Raji (cell line): ENCODE measurements around the gene CAMSAP1.
A peak's percentile ranks its signal among the peaks of the same experiment; 100 is the strongest.

ENCODE experiments used
- POLR2A ChIP-seq: IDR thresholded peaks from 2 replicates; pipeline ENCODE4 v1.6.1; 2011; ENCODE audit warnings: low read depth, low read length, control low read depth; ENCODE audit not compliant: insufficient read depth

Gene CAMSAP1

DNA sequence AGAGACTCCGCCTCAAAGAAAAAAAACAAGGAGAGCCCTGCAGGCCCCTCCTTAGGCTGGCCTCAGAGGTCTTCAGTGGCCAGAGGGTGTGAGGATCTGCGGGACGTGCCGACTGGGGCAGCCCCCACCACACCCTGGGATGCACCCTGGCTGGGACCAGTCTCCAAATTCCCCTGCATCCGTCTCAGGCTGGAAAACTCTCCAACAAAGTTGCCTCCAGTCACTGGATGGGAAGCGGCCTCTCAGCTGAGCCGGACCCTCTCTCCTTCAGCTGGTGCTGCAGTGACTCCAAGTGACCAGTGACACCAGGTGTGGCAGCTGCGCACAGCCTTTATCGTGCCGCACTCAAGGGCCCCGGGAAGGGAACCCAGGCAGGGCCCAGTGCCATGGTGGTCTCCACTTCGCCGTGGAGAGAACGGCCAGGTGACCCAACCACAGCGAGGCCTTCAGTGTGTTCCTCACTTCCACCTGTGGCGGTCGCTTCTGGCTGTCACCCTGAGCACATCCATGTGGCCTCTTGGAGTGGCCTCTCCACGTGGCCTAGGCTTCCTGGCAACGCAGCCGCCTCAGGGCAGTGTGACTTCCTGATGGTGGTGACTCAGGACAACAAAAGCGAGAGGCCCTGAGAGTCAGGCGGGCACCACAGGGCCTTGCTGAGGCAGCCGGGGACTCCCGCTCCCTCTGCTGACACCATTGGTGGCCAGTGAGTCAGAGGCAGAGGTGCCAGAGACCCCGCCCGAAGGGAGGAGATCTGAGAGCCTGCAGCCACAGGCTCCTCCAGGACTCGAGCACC lies 19.3 kb upstream of the CAMSAP1 start:
- no peak for TF ChIP-seq POLR2A

DNA sequence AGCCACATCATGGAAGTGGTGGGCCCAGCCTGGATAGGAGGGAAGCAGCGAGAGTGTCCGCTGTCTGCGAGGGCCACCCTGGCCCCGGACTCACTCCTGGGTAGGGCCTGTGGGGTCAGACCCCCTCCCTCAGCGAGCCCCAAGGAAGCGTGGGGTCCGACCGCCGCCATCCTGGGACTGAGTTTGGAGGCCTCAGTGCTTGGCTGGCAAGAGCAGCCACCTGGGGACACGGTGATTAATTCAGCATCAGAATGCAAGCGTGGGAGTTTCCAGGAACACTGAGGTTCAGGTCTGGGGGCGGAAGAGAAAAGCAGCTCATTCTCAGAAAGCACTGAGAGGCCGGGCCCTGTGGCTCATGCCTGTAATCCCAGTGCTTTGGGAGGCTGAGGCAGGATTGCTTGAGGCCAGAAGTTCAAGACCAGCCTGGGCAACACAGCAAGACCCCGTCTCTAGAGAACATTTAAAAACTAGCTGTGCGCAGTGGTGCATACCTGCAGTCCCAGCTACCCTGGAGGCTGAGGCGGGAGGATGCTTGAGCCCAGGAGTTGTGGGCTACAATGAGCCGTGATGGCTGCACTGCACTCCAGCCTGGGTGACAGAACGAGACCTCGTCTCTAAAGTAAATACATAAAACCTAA lies 18.3 kb upstream of the CAMSAP1 start:
- no peak for TF ChIP-seq POLR2A

DNA sequence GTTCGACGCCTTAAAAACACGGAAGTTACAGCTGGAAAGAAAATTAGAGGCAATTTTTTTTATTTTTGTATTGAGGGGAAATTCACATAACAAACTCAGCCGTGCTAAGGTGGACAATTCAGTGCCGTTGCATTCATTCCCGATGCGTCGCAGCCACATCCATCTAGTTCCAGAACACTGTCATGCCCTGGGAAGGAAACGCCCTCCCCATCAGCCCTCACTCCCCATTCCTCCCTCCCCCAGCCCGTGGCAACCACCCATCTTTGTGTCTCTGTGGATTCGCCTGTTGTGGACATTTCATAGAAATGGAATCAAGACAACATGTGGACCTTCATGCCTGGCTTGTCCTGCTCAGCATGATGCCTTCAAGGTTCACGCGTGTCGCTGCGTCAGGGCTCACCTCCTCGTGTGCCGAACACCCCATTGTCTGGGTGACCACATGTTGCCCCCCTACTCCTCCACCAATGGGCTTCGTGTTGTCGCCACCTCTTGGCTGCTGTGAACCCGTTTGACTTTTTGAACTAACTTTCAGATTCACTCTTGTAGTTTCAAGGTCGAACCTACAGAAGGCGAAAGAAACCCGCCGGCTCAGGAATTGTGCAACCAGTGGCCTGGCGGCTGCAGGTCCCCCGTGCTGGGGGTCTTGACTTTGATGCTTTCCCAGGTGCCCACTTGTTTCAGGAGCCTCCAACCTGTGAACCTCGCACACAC lies 17.4 kb upstream of the CAMSAP1 start:
- TF ChIP-seq POLR2A, result no peak

DNA sequence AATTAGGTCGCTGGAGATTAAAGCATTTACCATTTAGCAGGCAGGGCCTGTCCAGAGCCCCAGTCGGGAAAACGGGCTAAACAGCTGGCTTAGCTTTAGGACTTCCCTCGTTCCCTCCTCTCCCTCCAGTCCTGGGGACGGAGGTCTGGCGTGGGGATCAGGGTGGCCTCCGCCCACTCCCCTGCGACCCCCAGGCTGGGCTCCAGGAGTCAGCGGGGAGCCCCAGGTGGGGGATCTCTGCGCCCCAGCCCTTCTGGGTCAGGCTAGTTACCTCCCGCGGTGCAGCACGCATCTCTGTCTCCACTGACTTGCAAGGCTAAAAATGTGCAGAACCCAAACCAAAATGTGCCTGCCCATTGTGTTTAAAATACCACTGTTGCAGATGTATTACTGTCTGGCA lies 16.2 kb upstream of the CAMSAP1 start:
- no peak for TF ChIP-seq POLR2A

DNA sequence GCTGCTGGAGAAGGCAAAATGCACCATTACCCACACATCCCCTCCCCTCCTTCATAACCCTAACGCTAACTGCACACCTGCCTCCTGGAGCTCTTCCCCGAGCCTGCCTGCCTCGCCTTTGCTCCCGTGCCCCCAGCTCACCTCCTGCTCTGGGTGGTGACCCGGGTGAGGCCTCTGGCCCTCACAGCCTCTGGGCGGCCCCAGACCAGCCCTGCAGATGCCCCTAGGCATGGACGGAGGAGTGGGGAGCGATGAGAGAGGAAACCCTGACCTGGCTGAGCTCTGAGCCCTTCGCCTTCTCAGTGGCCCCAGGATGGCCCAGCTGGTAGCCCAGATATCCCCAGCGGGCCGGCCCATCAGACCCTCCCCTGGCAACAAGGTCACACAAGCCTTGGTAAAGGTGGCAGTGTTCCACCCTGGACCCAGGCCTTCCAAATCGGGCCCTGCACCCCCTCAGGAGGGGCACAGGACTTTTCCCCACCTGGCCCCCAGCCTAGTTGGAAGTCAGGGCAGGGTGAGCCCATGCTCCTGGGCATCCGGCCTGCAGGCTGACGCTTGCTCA lies 14.5 kb upstream of the CAMSAP1 start:
- TF ChIP-seq POLR2A, result no peak

DNA sequence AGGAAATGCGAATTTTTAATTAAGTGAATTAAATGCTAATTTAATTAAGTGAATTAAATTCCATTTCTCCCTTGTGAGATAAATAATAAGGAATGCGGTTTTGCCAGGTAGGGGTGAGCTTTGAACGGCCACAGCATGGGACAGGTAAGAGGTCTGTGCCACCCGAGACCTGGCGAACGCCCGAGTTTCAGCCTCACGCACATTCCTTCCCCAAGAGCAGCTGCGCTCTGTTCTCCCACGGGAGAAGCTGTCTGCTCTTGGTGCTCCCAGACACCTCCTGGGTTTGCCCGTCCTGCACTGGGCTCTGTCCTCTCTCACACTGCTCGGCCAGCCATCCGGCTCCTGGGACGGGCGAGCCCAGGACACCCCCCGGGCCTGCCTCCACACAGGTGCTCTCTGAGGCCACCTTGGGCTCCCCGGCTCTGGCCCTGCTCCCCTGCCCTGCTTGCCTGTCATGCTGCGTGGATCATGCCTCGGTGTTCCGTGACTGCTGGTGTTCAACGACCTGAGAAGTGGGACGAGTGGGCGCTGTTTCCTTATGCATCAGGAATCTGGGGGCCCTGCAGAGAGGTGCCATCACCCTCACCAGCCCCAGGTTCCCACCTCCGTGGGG lies 13.7 kb upstream of the CAMSAP1 start:
- TF ChIP-seq POLR2A, result no peak

DNA sequence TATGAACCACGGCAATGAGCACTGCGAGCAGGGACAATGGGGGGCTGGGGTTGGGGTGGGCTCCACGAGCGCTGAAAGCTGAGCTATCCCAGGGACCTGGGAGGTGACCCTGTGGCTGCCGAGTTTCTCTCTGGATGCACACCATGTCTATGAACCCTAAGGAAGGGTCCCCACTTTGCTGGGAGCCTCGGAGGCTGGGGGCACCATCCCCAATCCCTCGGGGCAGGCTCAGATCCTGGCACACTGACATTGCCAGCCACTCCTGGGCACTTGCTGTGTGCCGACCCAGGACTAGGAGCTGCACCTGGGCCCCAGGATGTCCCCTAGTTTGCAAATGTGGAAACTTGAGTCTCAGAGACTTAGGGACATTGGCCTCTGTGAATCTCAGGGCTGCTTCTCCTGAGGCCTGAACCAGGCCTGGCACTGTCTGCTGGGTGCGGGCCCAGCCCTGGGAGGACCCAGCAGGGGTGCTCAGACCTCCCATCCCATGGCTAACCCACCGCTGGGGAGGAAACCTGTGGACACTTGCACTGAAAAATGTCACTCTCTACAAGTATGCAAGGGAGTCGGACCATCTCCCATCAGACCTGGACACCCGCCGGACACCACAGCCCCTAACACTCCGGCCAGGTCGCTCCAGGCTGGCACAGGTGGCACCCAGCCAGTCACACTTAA lies 13.0 kb upstream of the CAMSAP1 start:
- TF ChIP-seq POLR2A, result no peak

DNA sequence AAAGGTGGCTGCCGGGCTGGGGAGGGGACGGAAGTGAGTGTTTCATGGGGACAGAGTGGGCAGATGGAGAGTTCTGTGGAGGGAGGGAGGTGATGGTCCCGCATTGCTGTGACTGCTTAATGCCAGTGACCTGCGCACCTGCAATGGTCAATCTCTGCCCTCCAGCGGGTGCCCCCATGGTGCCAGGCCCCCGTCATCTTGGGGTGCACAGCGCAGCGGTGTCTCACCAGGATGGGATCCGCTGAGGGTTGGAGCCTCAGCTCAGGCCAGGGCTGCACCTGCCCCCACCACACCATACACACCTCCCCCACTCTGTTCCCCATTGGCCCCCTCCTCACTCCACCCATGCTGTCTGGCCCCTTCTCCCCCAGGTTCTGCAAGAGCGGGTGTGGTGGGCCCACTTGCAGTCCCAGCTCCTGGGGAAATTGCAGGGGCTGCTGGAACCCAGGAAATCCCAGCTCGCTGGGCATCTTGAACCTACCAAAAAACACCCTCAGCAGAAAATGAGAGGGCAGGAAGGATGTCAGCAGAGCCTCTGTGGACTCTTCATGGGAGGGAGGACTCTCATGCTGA lies 12.1 kb upstream of the CAMSAP1 start:
- peak; percentile 30; the same call in 1 of the 2 replicates for TF ChIP-seq POLR2A

DNA sequence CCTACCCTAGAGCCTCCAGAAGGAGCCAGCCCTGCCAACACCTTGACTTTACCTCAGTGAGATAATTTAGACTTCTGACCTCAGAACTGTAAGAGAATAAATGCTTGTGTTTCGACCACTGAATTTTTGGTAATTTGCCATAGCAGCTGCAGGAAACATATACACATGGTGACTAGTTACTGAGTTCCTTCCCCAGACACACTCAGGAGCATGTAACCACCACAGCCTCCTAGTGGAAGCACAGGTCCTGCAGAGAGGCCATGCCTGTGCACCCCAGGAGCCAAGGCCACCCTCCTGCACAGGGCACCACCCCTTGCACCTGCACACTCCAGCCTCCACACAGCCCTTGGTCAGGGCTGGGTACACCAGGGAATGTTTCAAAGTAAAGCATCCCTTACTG lies 7.6 kb upstream of the CAMSAP1 start:
- no peak for TF ChIP-seq POLR2A

DNA sequence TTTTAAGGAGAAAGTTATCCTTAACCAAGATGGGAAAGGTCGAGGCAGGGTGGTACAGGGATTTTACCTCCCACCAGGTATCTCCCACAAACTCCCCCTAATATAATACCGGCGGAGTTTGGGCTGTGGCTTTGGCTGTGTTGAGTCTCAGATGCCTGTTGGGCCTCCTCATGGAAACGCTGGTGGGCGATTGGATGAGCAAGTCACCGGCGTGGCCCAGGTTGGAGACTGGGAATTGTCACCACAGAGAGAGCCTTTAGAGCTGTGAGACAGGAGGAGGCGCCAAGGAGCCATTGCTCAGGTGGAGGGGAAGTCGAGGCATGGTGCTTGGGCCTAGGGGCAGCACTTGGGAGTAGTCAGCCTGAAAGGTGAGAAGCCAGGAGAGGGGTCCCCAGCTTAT lies 3.4 kb upstream of the CAMSAP1 start:
- TF ChIP-seq POLR2A, result no peak

DNA sequence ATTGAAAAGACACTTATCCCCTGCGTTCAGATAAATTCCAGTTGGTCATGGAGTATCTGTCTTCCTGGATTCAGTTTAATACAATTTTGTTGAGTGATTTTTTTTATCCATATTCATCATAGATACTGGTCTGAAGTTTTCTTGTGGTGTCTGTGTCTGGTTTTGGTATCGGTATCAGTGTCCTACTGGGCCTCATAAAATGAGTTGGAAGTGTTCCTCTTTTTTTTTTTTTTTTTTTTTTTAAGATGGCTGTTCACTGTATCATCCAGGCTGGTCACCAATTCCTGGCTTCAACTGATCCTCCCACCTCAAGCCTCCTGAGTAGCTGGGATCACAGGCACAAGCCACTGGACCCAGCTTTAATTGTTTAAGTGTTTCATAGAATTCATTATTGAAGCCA lies 2.9 kb upstream of the CAMSAP1 start:
- no peak for TF ChIP-seq POLR2A

DNA sequence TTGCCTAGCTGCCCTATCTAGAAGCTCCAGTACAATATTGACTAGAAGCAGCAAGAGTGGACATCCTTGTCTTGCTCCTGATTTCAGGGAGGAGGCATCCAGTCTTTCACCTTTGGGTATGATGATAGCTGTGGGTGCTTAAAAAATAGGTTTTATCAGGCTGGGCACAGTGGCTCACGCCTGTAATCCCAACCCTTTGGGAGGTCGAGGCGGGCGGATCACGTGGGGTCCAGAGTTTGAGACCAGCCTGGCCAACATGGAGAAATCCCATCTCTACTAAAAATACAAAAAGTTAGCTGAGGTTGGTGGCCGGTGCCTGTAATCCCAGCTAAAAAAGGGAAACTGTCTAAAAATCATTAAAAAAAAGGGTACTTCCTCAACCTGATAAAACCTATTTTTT lies 2.0 kb upstream of the CAMSAP1 start:
- TF ChIP-seq POLR2A, result no peak

DNA sequence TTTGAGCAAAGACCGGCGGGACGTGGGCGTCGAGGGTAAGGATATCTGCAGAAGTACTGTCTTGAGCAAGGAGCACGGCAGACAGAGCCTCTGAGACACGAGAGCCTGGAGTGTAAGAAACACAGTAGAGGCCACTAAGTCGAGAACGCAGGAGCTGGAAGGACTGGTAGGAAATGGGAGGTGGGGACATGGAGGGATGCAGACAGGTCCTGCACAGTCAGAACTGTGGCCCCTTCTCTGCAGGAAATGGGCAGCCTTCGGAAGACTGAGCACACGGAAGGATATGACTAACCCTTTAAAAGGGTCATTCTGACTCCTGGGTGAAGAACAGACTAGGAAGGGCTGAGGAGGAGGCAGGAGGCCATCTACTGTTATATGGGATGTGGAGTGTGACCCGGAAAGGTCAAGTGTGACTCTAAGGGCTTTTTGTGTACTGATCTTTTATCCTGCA lies 1.4 kb upstream of the CAMSAP1 start:
- no peak for TF ChIP-seq POLR2A

DNA sequence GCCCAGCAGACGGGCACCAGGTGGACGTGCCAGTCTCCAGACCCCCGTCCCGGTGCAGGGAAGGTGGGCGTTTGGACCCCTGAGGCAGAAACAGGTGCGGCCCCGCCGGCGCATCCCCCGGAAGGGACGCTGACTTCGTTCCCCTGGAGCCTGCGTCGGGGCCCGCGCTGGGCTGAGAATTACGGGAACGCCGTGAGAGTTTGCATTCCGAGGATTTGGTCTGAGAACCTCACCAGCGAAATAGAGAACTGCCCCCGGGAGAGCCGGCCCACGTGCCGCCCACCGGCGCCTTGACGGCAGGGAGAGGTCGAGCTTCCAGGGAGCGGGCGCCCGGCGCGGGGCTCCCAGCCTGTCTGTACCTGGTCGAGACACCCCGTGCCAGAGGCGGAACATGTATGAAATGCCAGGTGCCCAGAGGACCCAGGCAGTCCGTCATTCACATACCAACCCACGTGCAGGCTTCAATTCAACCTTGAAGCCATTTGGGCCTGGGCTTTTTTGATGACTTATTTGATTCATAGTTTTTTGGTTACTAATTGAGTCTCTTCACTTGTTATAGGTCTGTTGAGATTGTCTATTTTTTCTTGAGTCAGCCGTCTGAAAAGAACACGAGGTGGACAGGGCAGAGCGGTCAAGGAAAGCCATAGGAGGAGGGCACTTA lies 877 bp upstream of the CAMSAP1 start:
- no peak for TF ChIP-seq POLR2A
